SK-N-SH treated with all-trans-retinoic acid at 6 μM for 48 hours (cell line): Measurements from ENCODE around the gene RASSF4.

Experiments
- ARNTL ChIP-seq: fragments of 450-650 bp; formaldehyde crosslinking; IDR thresholded peaks from 2 replicates; pipeline ENCODE4 v1.5.0; 2020; ENCODE audit warnings: low read depth, mild to moderate bottlenecking, moderate library complexity, borderline replicate concordance
- BACH2 ChIP-seq: fragments of 250-450 bp; sonication (Bioruptor Pico); IDR thresholded peaks from 2 replicates; pipeline ENCODE4 v1.9.0; 2021; ENCODE audit warnings: mild to moderate bottlenecking, borderline replicate concordance
- TOX ChIP-seq: fragments of 250-450 bp; sonication (Bioruptor Pico); IDR thresholded peaks from 2 replicates; pipeline ENCODE4 v1.8.0; 2021; ENCODE audit warnings: mild to moderate bottlenecking, moderate library complexity, borderline replicate concordance
- ZC3H10 ChIP-seq: fragments of 250-450 bp; sonication (Bioruptor Pico); IDR thresholded peaks from 2 replicates; pipeline ENCODE4 v1.5.1; 2021; ENCODE audit warnings: mild to moderate bottlenecking, moderate library complexity
- ZNF70 ChIP-seq: fragments of 450-650 bp; formaldehyde crosslinking; IDR thresholded peaks from 2 replicates; pipeline ENCODE4 v1.5.0; 2020; ENCODE audit warnings: mild to moderate bottlenecking, moderate library complexity
- ZNF8 ChIP-seq: fragments of 450-650 bp; formaldehyde crosslinking; IDR thresholded peaks from 2 replicates; pipeline ENCODE4 v1.5.0; 2020; ENCODE audit warnings: mild to moderate bottlenecking, moderate library complexity

DNA sequence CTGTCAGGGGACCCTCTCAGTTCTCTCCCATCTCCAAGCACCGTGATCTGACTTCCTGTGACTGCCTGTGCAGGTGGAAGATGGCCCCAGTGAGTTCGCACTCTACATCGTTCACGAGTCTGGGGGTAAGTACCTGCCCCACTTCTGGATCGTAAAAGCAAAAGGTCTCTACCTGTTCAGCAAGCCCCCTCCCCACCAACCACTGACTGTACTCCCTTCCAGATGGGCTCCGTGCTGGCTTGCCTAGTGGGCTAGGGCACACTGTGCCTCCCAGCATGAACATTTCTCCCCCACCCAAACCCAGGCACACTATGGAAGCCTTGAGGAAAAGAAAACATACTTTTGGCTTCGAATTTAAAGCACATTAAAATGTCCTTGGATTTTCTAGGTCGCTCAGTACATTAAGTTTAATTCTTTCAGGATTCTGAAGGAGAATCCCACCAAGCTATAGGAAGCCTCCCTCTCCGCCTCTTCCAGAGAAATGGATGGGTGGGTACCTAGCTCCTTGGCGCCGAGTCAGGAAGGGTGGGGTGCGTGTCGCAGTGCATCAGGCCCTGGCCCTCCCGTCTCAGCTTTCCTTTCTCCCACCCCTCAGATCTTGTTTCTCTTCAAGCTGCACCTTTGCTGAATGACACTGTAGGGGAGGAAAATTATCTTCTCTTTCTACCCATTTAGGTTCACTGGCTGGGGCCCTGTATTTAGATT is 30.1 kb downstream of the RASSF4 start:
- TF ChIP-seq TOX (no peak), ZNF8 (CRISPR knock-in tag) (no peak), BACH2 (CRISPR knock-in tag) (no peak), ARNTL (no peak), ZC3H10 (no peak), ZNF70 (CRISPR knock-in tag) (no peak)
